A673 (cell line): ENCODE results near the gene ST8SIA1. TPM values are rescaled to one million over a fixed set of nuclear protein-coding genes. Genes with fewer than 3 reads are reported as not detected.
A peak's percentile ranks its signal among the peaks of the same experiment; 100 is the strongest.
"Not testable (repeated sequence)": the region's sequence is repeated elsewhere in the genome, so short reads cannot be mapped to it uniquely, and the experiment has no call there.

Source experiments
- Bru-seq: library from RNA; stranded (reverse); fragments of 400-500 nt; gene quantifications from one replicate; lab custom pipeline; 2021; lab: Mats Ljungman, UMichigan
- BruChase-seq, 2 experiments: library from RNA; stranded (reverse); fragments of 400-500 nt; gene quantifications; one replicate each; lab custom pipeline; 2021; lab: Mats Ljungman, UMichigan
- BruUV-seq: library from RNA; stranded (reverse); fragments of 400-500 nt; replicated peaks from 2 replicates; lab custom pipeline; 2021; lab: Mats Ljungman, UMichigan
- CTCF ChIA-PET: fragments of 300-600 bp; sonication (Branson Sonifier 250); formaldehyde crosslinking; loops from one replicate; lab custom pipeline; 2022; ENCODE audit warnings: antibody characterized with exemption; lab: Charles Lee
- POLR2A ChIA-PET: fragments of 300-600 bp; sonication (Branson Sonifier 250); formaldehyde crosslinking; loops from one replicate; lab custom pipeline; 2022; ENCODE audit warnings: antibody characterized with exemption; ENCODE audit not compliant: low non-redundant PET; lab: Charles Lee
- DNase-seq: peaks from one replicate; pipeline ENCODE4 v3.0.0-alpha.2; 2015; ENCODE audit warnings: low spot score
- H3K27ac ChIP-seq: fragments of 200-600 bp; sonication (generic); 2 replicates; pipeline ENCODE4 v1.5.1; 2016; ENCODE audit warnings: mixed run types, low read depth, mild to moderate bottlenecking, mixed read lengths, antibody characterized with exemption, low read length; ENCODE audit not compliant: poor library complexity, severe bottlenecking
- H3K27me3 ChIP-seq: fragments of 200-600 bp; sonication (generic); replicated peaks from 2 replicates; pipeline ENCODE4 v1.6.1; 2017; ENCODE audit warnings: mixed run types, low read depth, mild to moderate bottlenecking, mixed read lengths, antibody characterized with exemption, low read length; ENCODE audit not compliant: insufficient read depth, poor library complexity
- H3K36me3 ChIP-seq: fragments of 200-600 bp; sonication (generic); 2 replicates; pipeline ENCODE4 v1.6.1; 2016; ENCODE audit warnings: mixed run types, mild to moderate bottlenecking, mixed read lengths, antibody characterized with exemption, low read length; ENCODE audit not compliant: insufficient read depth, poor library complexity, severe bottlenecking
- H3K4me1 ChIP-seq: fragments of 200-600 bp; sonication (generic); 2 replicates; pipeline ENCODE4 v1.6.1; 2017; ENCODE audit warnings: mixed run types, mild to moderate bottlenecking, mixed read lengths, antibody characterized with exemption, low read length; ENCODE audit not compliant: insufficient read depth, poor library complexity, severe bottlenecking
- H3K4me3 ChIP-seq: fragments of 200-600 bp; sonication (generic); 2 replicates; pipeline ENCODE4 v1.5.1; 2016; ENCODE audit warnings: low read depth, mixed run types, mild to moderate bottlenecking, mixed read lengths, low read length; ENCODE audit not compliant: poor library complexity, severe bottlenecking
- H3K9me3 ChIP-seq: fragments of 200-600 bp; sonication (generic); 2 replicates; pipeline ENCODE4 v1.6.1; 2016; ENCODE audit warnings: mixed run types, low read depth, mild to moderate bottlenecking, mixed read lengths, antibody characterized with exemption, low read length; ENCODE audit not compliant: poor library complexity, severe bottlenecking
- CTCF ChIP-seq: fragments of 300-800, 200-600 bp; sonication (generic); conservative IDR thresholded peaks from 2 replicates; pipeline ENCODE4 v1.5.1; 2017; ENCODE audit warnings: low read depth, mild to moderate bottlenecking, antibody characterized with exemption, low read length, moderate library complexity, mixed read lengths
- EZH2 ChIP-seq: fragments of 200-600 bp; sonication (generic); IDR thresholded peaks from 2 replicates; pipeline ENCODE4 v1.6.1; 2017; ENCODE audit warnings: borderline replicate concordance, low read depth, mild to moderate bottlenecking, mixed read lengths, antibody characterized with exemption, low read length; ENCODE audit not compliant: poor library complexity, severe bottlenecking
- intact Hi-C: fragments of 100-400 bp; cut with micrococcal nuclease; formaldehyde crosslinking; loops from one replicate; pipeline ENCODE4 v1.10.0; 2022; ENCODE audit not compliant: unreplicated experiment
- long read RNA-seq: library from polyadenylated mRNA; stranded (forward); transcript quantifications from one replicate; pipeline ENCODE4 v2.0.0, GENCODE V29; 2022
- total RNA-seq: library from RNA; stranded (reverse); gene quantifications from 2 replicates; pipeline ENCODE4 v1.2.3, GENCODE V29; 2021

ST8SIA1 gene
- total RNA-seq (0.17 and 0.28 TPM in 2 replicates), Bru-seq, nascent RNA (percentile 25 among the genes with signal in this experiment), BruChase-seq, experiment 1, labeled RNA remaining after a 2-hour chase (percentile 27 among the genes with signal in this experiment), BruChase-seq, experiment 2, labeled RNA remaining after a 6-hour chase (percentile 25 among the genes with signal in this experiment)
- long read RNA-seq, partial matches to known transcripts: 0 of 1 reads
- long read RNA-seq, other reads (novel, unspliced or antisense): 1 of 1 reads

GRCh38 chr12:22334410-22335100, at the start of gene ST8SIA1:
TSS of gene ST8SIA1 (minus strand) at chr12:22334707. CDS start at chr12:22334232, 475 bp downstream.
- peaks cover 52% of the 10 kb centered on the region for H3K27me3 ChIP-seq
- CTCF ChIA-PET: no interaction called here
- no TSS peak for BruUV-seq
- no peak within 1 kb of the TSS for H3K27ac ChIP-seq
- no peaks in the 10 kb centered on the region for H3K9me3 ChIP-seq
- intact Hi-C loops: loop anchor here (5.0 to 10.0 kb wide), 2 partner anchors 252 to 640 kb away; no protein-coding TSS in a partner anchor
- DNase-seq: peak; percentile 22
- POLR2A ChIA-PET: no interaction called here
- TF ChIP-seq CTCF (no peak), EZH2 (no peak)
- peaks cover 4% of the 10 kb centered on the region for H3K4me1 ChIP-seq
- H3K36me3 ChIP-seq: no peaks in the 10 kb centered on the region
- H3K4me3 ChIP-seq: peak within 1 kb of the TSS; percentile 49

- Histone ChIP-seq H3K4me1 (no peaks in the 10 kb centered on the region), H3K4me3 (no peak overlapping the region), H3K9me3 (no peaks in the 10 kb centered on the region), H3K36me3 (no peaks in the 10 kb centered on the region), H3K27ac (no peak overlapping the region), H3K27me3 (no peaks in the 10 kb centered on the region)
- no peak for TF ChIP-seq EZH2
- no peak for TF ChIP-seq CTCF
- BruUV-seq: no TSS peak
- intact Hi-C loops: no loop called here
- ChIA-PET CTCF (no interaction called here), POLR2A (no interaction called here)
- DNase-seq: no peak
These were observed 45.5 kb upstream of the ST8SIA1 start for GRCh38 chr12:22380031-22380430.

- intact Hi-C loops: no loop called here
- POLR2A ChIA-PET: no interaction called here
- Histone ChIP-seq H3K36me3 (no peaks in the 10 kb centered on the region), H3K4me1 (no peaks in the 10 kb centered on the region), H3K4me3 (no peak overlapping the region), H3K27ac (no peak overlapping the region), H3K9me3 (no peaks in the 10 kb centered on the region), H3K27me3 (no peaks in the 10 kb centered on the region)
- TF ChIP-seq CTCF (no peak), EZH2 (no peak)
- DNase-seq: no peak
- CTCF ChIA-PET: no interaction called here
- no TSS peak for BruUV-seq
These were observed 43.4 kb upstream of the ST8SIA1 start for GRCh38 chr12:22377731-22378496.

GRCh38 chr12:22376596-22377150, 42.2 kb upstream of the ST8SIA1 start:
- POLR2A ChIA-PET, H3K4me3 ChIP-seq, DNase-seq, CTCF ChIA-PET, H3K4me1 ChIP-seq, H3K9me3 ChIP-seq, H3K27ac ChIP-seq, H3K27me3 ChIP-seq, intact Hi-C loops, BruUV-seq, H3K36me3 ChIP-seq: not testable (repeated sequence)
